ENCODE data around the gene CIAO3. TPM values are rescaled to one million over a fixed set of nuclear protein-coding genes. Genes with fewer than 3 reads are reported as not detected.

The CIAO3 gene
- total RNA-seq, 2 experiments from 2014 or later: 31.8 to 32.2 TPM

- Mint-ChIP-seq H3K27ac (no peak overlapping the region), H3K4me3 (no peak overlapping the region), H3K4me1 (ENCODE audit: low read depth) (no peaks in the 10 kb centered on the region), H3K36me3 (no peaks in the 10 kb centered on the region), H3K27me3 (peaks cover 2% of the 10 kb centered on the region), H3K9me3 (no peaks in the 10 kb centered on the region)
- POLR2A ChIA-PET: no interaction called here
- intact Hi-C loops (cut with micrococcal nuclease): no loop called here
- CTCF ChIA-PET: interaction anchor here (0.6 kb wide), 1 partner anchor 12 kb away, joined by 3 read pairs; the partner anchor contains the start of gene MSLN
- no peak for DNase-seq
Observed at GRCh38 chr16:772959-773358, 32.2 kb upstream of the CIAO3 start.

GRCh38 chr16:770411-770810 is 29.6 kb upstream of the CIAO3 start:
- no peaks in the 10 kb centered on the region for H3K4me1 Mint-ChIP-seq (ENCODE audit: low read depth)
- ChIA-PET POLR2A (no interaction called here), CTCF (interaction anchor here (1.2 kb wide), 1 partner anchor 15 kb away, joined by 3 read pairs; no protein-coding TSS in a partner anchor)
- intact Hi-C loops (cut with micrococcal nuclease): no loop called here
- no peaks in the 10 kb centered on the region for H3K9me3 Mint-ChIP-seq
- H3K4me3 Mint-ChIP-seq: no peak overlapping the region
- H3K36me3 Mint-ChIP-seq: no peaks in the 10 kb centered on the region
- H3K27me3 Mint-ChIP-seq: no peaks in the 10 kb centered on the region
- no peak for DNase-seq
- no peak overlapping the region for H3K27ac Mint-ChIP-seq

- no peaks in the 10 kb centered on the region for H3K9me3 Mint-ChIP-seq
Observed at GRCh38 chr16:769934-770333, 29.1 kb upstream of the CIAO3 start.

GRCh38 chr16:769184-769784 is 28.5 kb upstream of the CIAO3 start:
- DNase-seq: no peak
- intact Hi-C loops (cut with micrococcal nuclease): no loop called here
- Mint-ChIP-seq H3K4me1 (ENCODE audit: low read depth) (no peaks in the 10 kb centered on the region), H3K27me3 (no peaks in the 10 kb centered on the region), H3K9me3 (no peaks in the 10 kb centered on the region), H3K27ac (no peak overlapping the region), H3K4me3 (no peak overlapping the region), H3K36me3 (no peaks in the 10 kb centered on the region)
- ChIA-PET POLR2A (no interaction called here), CTCF (interaction anchor here (1.2 kb wide), 1 partner anchor 16 kb away, joined by 3 read pairs; no protein-coding TSS in a partner anchor)

More at GRCh38 chr16:769934-770333, 29.1 kb upstream of the CIAO3 start:
- CTCF ChIA-PET: interaction anchor here (1.2 kb wide), 1 partner anchor 15 kb away, joined by 3 read pairs; no protein-coding TSS in a partner anchor
- no peaks in the 10 kb centered on the region for H3K27me3 Mint-ChIP-seq
- intact Hi-C loops (cut with micrococcal nuclease): no loop called here
- no peak overlapping the region for H3K4me3 Mint-ChIP-seq
- H3K4me1 Mint-ChIP-seq (ENCODE audit: low read depth): no peaks in the 10 kb centered on the region
- no peaks in the 10 kb centered on the region for H3K36me3 Mint-ChIP-seq
- POLR2A ChIA-PET: no interaction called here
- DNase-seq: no peak
- no peak overlapping the region for H3K27ac Mint-ChIP-seq

GRCh38 chr16:768428-768827 is 27.6 kb upstream of the CIAO3 start:
- H3K4me1 Mint-ChIP-seq (ENCODE audit: low read depth): no peaks in the 10 kb centered on the region
- no peaks in the 10 kb centered on the region for H3K9me3 Mint-ChIP-seq
- H3K27ac Mint-ChIP-seq: no peak overlapping the region
- intact Hi-C loops (cut with micrococcal nuclease): no loop called here
- no peak overlapping the region for H3K4me3 Mint-ChIP-seq
- ChIA-PET POLR2A (no interaction called here), CTCF (no interaction called here)
- H3K27me3 Mint-ChIP-seq: no peaks in the 10 kb centered on the region
- no peaks in the 10 kb centered on the region for H3K36me3 Mint-ChIP-seq
- DNase-seq: no peak

GRCh38 chr16:767743-768235 is 27.0 kb upstream of the CIAO3 start:
- H3K9me3 Mint-ChIP-seq: no peaks in the 10 kb centered on the region

GRCh38 chr16:766820-767640 is 26.2 kb upstream of the CIAO3 start:
- Mint-ChIP-seq H3K4me3 (no peak overlapping the region), H3K36me3 (no peaks in the 10 kb centered on the region), H3K4me1 (ENCODE audit: low read depth) (no peaks in the 10 kb centered on the region), H3K27me3 (no peaks in the 10 kb centered on the region), H3K9me3 (no peaks in the 10 kb centered on the region), H3K27ac (no peak overlapping the region)
- no peak for DNase-seq
- ChIA-PET CTCF (no interaction called here), POLR2A (no interaction called here)
- intact Hi-C loops (cut with micrococcal nuclease): no loop called here

More at GRCh38 chr16:767743-768235, 27.0 kb upstream of the CIAO3 start:
- POLR2A ChIA-PET: no interaction called here
- H3K27me3 Mint-ChIP-seq: no peaks in the 10 kb centered on the region
- no peak for DNase-seq
- H3K4me1 Mint-ChIP-seq (ENCODE audit: low read depth): no peaks in the 10 kb centered on the region
- H3K27ac Mint-ChIP-seq: no peak overlapping the region
- H3K4me3 Mint-ChIP-seq: no peak overlapping the region
- CTCF ChIA-PET: no interaction called here
- intact Hi-C loops (cut with micrococcal nuclease): no loop called here
- no peaks in the 10 kb centered on the region for H3K36me3 Mint-ChIP-seq

GRCh38 chr16:766008-766819 is 25.4 kb upstream of the CIAO3 start:
- Mint-ChIP-seq H3K27ac (no peak overlapping the region), H3K4me1 (ENCODE audit: low read depth) (no peaks in the 10 kb centered on the region), H3K36me3 (no peaks in the 10 kb centered on the region), H3K4me3 (no peak overlapping the region), H3K27me3 (no peaks in the 10 kb centered on the region), H3K9me3 (no peaks in the 10 kb centered on the region)
- intact Hi-C loops (cut with micrococcal nuclease): no loop called here
- ChIA-PET POLR2A (no interaction called here), CTCF (no interaction called here)
- DNase-seq: no peak

GRCh38 chr16:765488-765865 is 24.7 kb upstream of the CIAO3 start:
- CTCF ChIA-PET: no interaction called here
- Mint-ChIP-seq H3K4me1 (ENCODE audit: low read depth) (no peaks in the 10 kb centered on the region), H3K9me3 (no peaks in the 10 kb centered on the region), H3K36me3 (no peaks in the 10 kb centered on the region), H3K27ac (no peak overlapping the region), H3K4me3 (no peak overlapping the region), H3K27me3 (no peaks in the 10 kb centered on the region)
- POLR2A ChIA-PET: no interaction called here
- DNase-seq: no peak
- intact Hi-C loops (cut with micrococcal nuclease): no loop called here

GRCh38 chr16:764848-765487 is 24.2 kb upstream of the CIAO3 start:
- ChIA-PET POLR2A (no interaction called here), CTCF (no interaction called here)
- Mint-ChIP-seq H3K27ac (no peak overlapping the region), H3K27me3 (no peaks in the 10 kb centered on the region), H3K4me1 (ENCODE audit: low read depth) (no peaks in the 10 kb centered on the region), H3K9me3 (no peaks in the 10 kb centered on the region), H3K4me3 (no peak overlapping the region), H3K36me3 (no peaks in the 10 kb centered on the region)
- intact Hi-C loops (cut with micrococcal nuclease): no loop called here
- DNase-seq: no peak

- intact Hi-C loops (cut with micrococcal nuclease): no loop called here
- H3K4me1 Mint-ChIP-seq (ENCODE audit: low read depth): no peaks in the 10 kb centered on the region
- no peak overlapping the region for H3K27ac Mint-ChIP-seq
- DNase-seq: no peak
- H3K9me3 Mint-ChIP-seq: no peaks in the 10 kb centered on the region
- no peak overlapping the region for H3K4me3 Mint-ChIP-seq
- ChIA-PET POLR2A (no interaction called here), CTCF (no interaction called here)
- H3K27me3 Mint-ChIP-seq: no peaks in the 10 kb centered on the region
- H3K36me3 Mint-ChIP-seq: no peaks in the 10 kb centered on the region
Observed at GRCh38 chr16:764184-764750, 23.5 kb upstream of the CIAO3 start.

Measured in activated CD4-positive, alpha-beta memory T cell treated with anti-CD3 and anti-CD28 coated beads for 36 hours (primary cell).